EL (cell line): ENCODE measurements around the gene ABTB2.

Experiments
- DNase-seq: peaks from one replicate; pipeline ENCODE4 v3.0.0-alpha.2; 2016

The ABTB2 gene

GRCh38 chr11:34206407-34207300, 151.2 kb downstream of the ABTB2 start:
- DNase-seq: no peak

GRCh38 chr11:34205326-34206035, 152.3 kb downstream of the ABTB2 start:
- DNase-seq: no peak

GRCh38 chr11:34204396-34205279, 153.2 kb downstream of the ABTB2 start:
- peak; percentile 10 for DNase-seq

- DNase-seq: no peak
Measured at GRCh38 chr11:34203377-34203871, 154.4 kb downstream of the ABTB2 start.

GRCh38 chr11:34201129-34201528, 156.7 kb downstream of the ABTB2 start:
- no peak for DNase-seq

- no peak for DNase-seq
Measured at GRCh38 chr11:34199525-34199924, 158.3 kb downstream of the ABTB2 start.

GRCh38 chr11:34198523-34198922, 159.3 kb downstream of the ABTB2 start:
- DNase-seq: peak; percentile 18

GRCh38 chr11:34197256-34197655, 160.6 kb downstream of the ABTB2 start:
- no peak for DNase-seq

GRCh38 chr11:34194576-34195335, 163.1 kb downstream of the ABTB2 start:
- DNase-seq: no peak

GRCh38 chr11:34192481-34193401, 165.1 kb downstream of the ABTB2 start:
- DNase-seq: peak; percentile 98

- DNase-seq: no peak
Measured at GRCh38 chr11:34191578-34191977, 166.2 kb downstream of the ABTB2 start.

- no peak for DNase-seq
Measured at GRCh38 chr11:34190192-34191139, 167.3 kb downstream of the ABTB2 start.

GRCh38 chr11:34189191-34189590, 168.6 kb downstream of the ABTB2 start:
- DNase-seq: no peak

GRCh38 chr11:34188181-34188580, 169.6 kb downstream of the ABTB2 start:
- no peak for DNase-seq

GRCh38 chr11:34185926-34186841, 171.6 kb downstream of the ABTB2 start:
- no peak for DNase-seq

GRCh38 chr11:34184505-34185015, 173.2 kb downstream of the ABTB2 start:
- no peak for DNase-seq

GRCh38 chr11:34183848-34184391, 173.9 kb downstream of the ABTB2 start:
- no peak for DNase-seq
